SK-N-MC (cell line): ENCODE measurements around the gene KRTAP2-2.

Experiments
- EZH2 ChIP-seq: fragments of 200-600 bp; sonication (generic); IDR thresholded peaks from one replicate; pipeline ENCODE4 v1.6.1; 2017; ENCODE audit warnings: antibody characterized with exemption
- FOXP2 ChIP-seq: optimal IDR thresholded peaks from 2 replicates; pipeline ENCODE3; 2011; ENCODE audit warnings: mild to moderate bottlenecking, moderate library complexity; ENCODE audit not compliant: insufficient read depth; ENCODE audit errors: extremely low read length, control extremely low read depth
- POLR2AphosphoS5 ChIP-seq: IDR thresholded peaks from 2 replicates; pipeline ENCODE4 v1.6.1; 2012; ENCODE audit warnings: mild to moderate bottlenecking, low read depth, low read length, borderline replicate concordance

GRCh38 chr17:41073676-41074075 lies 18.6 kb upstream of the KRTAP2-2 start:
- TF ChIP-seq EZH2 (no peak), POLR2AphosphoS5 (no peak), FOXP2 (no peak)
